GM12878 (cell line): ENCODE data around the gene AUNIP. TPM values are rescaled to one million over a fixed set of nuclear protein-coding genes. Genes with fewer than 3 reads are reported as not detected.

ENCODE experiments used
- ATAC-seq: fragments of 200-7000 bp; cut with Tn5 transposase; 3 replicates; pipeline ENCODE4 v1.9.1; 2020; ENCODE audit warnings: mild to moderate bottlenecking, moderate library complexity
- BruUV-seq: library from RNA; stranded (reverse); fragments of 400-500 nt; replicated peaks from 2 replicates; lab custom pipeline; 2021; lab: Mats Ljungman, UMichigan
- CTCF ChIA-PET: fragments of 300-600 bp; sonication (Branson Sonifier 250); formaldehyde crosslinking; extraction: SDS; loops from one replicate; lab custom pipeline; 2021; ENCODE audit warnings: inconsistent platforms; lab: Yijun Ruan, JAX
- POLR2A ChIA-PET: fragments of 350-600 bp; formaldehyde crosslinking; extraction: SDS; loops from one replicate; lab custom pipeline; 2021; ENCODE audit warnings: inconsistent platforms; lab: Charles Lee
- RAD21 ChIA-PET: fragments of 300-600 bp; sonication (Branson Sonifier 250); formaldehyde crosslinking; loops from one replicate; lab custom pipeline; 2023; ENCODE audit warnings: antibody characterized with exemption; ENCODE audit not compliant: unreplicated experiment; lab: Charles Lee
- SMC1A ChIA-PET: fragments of 300-600 bp; sonication (Branson Sonifier 250); formaldehyde crosslinking; loops from one replicate; lab custom pipeline; 2023; ENCODE audit not compliant: unreplicated experiment, uncharacterized antibody; lab: Charles Lee
- DNase-seq: peaks from one replicate; pipeline ENCODE4 v3.0.0-alpha.2; 2011; ENCODE audit warnings: low read depth, low spot score
- FAIRE-seq: peaks from 3 replicates; lab custom pipeline; 2011; peaks lifted over from hg19 to GRCh38; lab: Jason Lieb, UNC
- H2AFZ ChIP-seq: 2 replicates; pipeline ENCODE4 v1.6.0; 2011; ENCODE audit warnings: low read depth, low read length, control low read depth; ENCODE audit not compliant: control insufficient read depth
- H3K27ac ChIP-seq: 2 replicates; pipeline ENCODE4 v1.5.1; 2011; ENCODE audit warnings: control low read depth; ENCODE audit not compliant: control insufficient read depth, insufficient read depth
- H3K27me3 ChIP-seq, 2 experiments: replicated peaks in 1 of 2; 2 replicates each; pipeline versions ENCODE4 v1.6.0 to v1.6.1; 2011; ENCODE audit warnings: low read length in 1 of 2; ENCODE audit not compliant: control insufficient read depth in 2 of 2, insufficient read depth in 2 of 2
- H3K36me3 ChIP-seq, 2 experiments: 2 replicates each; pipeline ENCODE4 v1.5.1; 2011; ENCODE audit warnings: low read length in 1 of 2; ENCODE audit not compliant: control insufficient read depth in 2 of 2, insufficient read depth in 2 of 2
- H3K4me1 ChIP-seq: 2 replicates; pipeline ENCODE4 v1.6.1; 2011; ENCODE audit warnings: mild to moderate bottlenecking, low read length, moderate library complexity, mixed read lengths; ENCODE audit not compliant: control insufficient read depth, insufficient read depth
- H3K4me2 ChIP-seq: 2 replicates; pipeline ENCODE4 v1.6.0; 2011; ENCODE audit warnings: control low read depth; ENCODE audit not compliant: control insufficient read depth, insufficient read depth
- H3K4me3 ChIP-seq: fragments of 200-600 bp; sonication (generic); 2 replicates; pipeline ENCODE4 v1.5.1; 2016
- H3K79me2 ChIP-seq: 2 replicates; pipeline ENCODE4 v1.6.0; 2011; ENCODE audit warnings: low read length; ENCODE audit not compliant: control insufficient read depth, insufficient read depth
- H3K9ac ChIP-seq: 2 replicates; pipeline ENCODE4 v1.8.0; 2011; ENCODE audit warnings: low read length, control low read depth, mixed read lengths; ENCODE audit not compliant: control insufficient read depth, insufficient read depth
- H3K9me3 ChIP-seq: replicated peaks from 3 replicates; pipeline ENCODE4 v1.5.1; 2011; ENCODE audit warnings: mild to moderate bottlenecking, low read length; ENCODE audit not compliant: control insufficient read depth, insufficient read depth
- H4K20me1 ChIP-seq: 2 replicates; pipeline ENCODE4 v1.6.0; 2011; ENCODE audit not compliant: control insufficient read depth, insufficient read depth
- RUNX3 ChIP-seq: IDR thresholded peaks from 2 replicates; pipeline ENCODE4 v1.6.1; 2012; ENCODE audit warnings: low read length, inconsistent platforms
- ZNF24 ChIP-seq: fragments of 450-650 bp; IDR thresholded peaks from 2 replicates; pipeline ENCODE4 v1.6.1; 2017; ENCODE audit warnings: antibody characterized with exemption, mild to moderate bottlenecking
- WGBS: methylation state at CpG from one replicate; pipeline ENCODE4 v1.1.6; 2016; ENCODE audit warnings: low lambda C conversion rate; ENCODE audit not compliant: insufficient replicate concordance, insufficient coverage; ENCODE audit errors: missing lambda C conversion rate; 5-methylcytosine and 5-hydroxymethylcytosine counted together
- in situ Hi-C: fragments of 300-500 bp; cut with MboI; formaldehyde crosslinking; loops from 9 replicates; pipeline ENCODE4 v1.14.3; 2018; ENCODE audit warnings: mixed read lengths
- intact Hi-C: fragments of 100-400 bp; cut with micrococcal nuclease; formaldehyde crosslinking; loops from one replicate; pipeline ENCODE4 v1.14.2; 2022; ENCODE audit not compliant: unreplicated experiment
- polyA plus RNA-seq, 11 experiments: library from polyadenylated mRNA; depleted of rRNA in 4 of 11; unstranded in 6 of 11; stranded (reverse) in 5 of 11; fragments of >200 nt; fragmentation: Nextera tagmentation in 4 of 11; fragmentation: Illumina TruSeq in 1 of 11; extraction: Ambion mirVana in 4 of 11; extraction: Trizol in 1 of 11; gene quantifications; 1 replicate in 1 of 11; 2 replicates in 10 of 11; pipeline versions ENCODE4 v1.2.1 to v1.2.3, GENCODE V29; 2011 to 2016; ENCODE audit warnings: inconsistent platforms in 2 of 11, missing spikeins in 2 of 11, low read depth in 1 of 11
- total RNA-seq, 4 experiments: library from RNA; depleted of rRNA in 3 of 4; stranded (reverse); fragments of >200 nt in 3 of 4; fragmentation: Illumina TruSeq in 1 of 4; extraction: Trizol in 1 of 4; gene quantifications; 2 replicates each; pipeline versions ENCODE4 v1.2.1 to v1.2.3, GENCODE V29; 2013 to 2021
- TF ChIP-seq, protein P1 (sequence below): fragments of 450-650 bp; IDR thresholded peaks from 2 replicates; pipeline ENCODE4 v1.6.1; 2017; ENCODE audit warnings: antibody characterized with exemption, mild to moderate bottlenecking, moderate library complexity

Gene AUNIP
- total and polyA plus RNA-seq, 10 of the 15 experiments (the other 5 are each of a cell fraction or from before 2014, with no cell fraction given) = 3.9 to 20.0 (median 12.7) TPM

GRCh38 chr1:25804244-25804963, 54.9 kb downstream of the AUNIP start:
- no peaks in the 10 kb centered on the region; the same call in 2 of the 3 replicates for H3K9me3 ChIP-seq
- H3K9ac ChIP-seq = no peak overlapping the region
- H3K4me1 ChIP-seq = peaks cover 36% of the 10 kb centered on the region
- CTCF ChIA-PET = interaction anchor here (0.6 to 2.8 kb wide), 7 partner anchors 16 to 300 kb away, joined by 3 to 18 read pairs (median 4); partner anchors contain the start of gene MTFR1L
- no peaks in the 10 kb centered on the region for H3K27me3 ChIP-seq
- in situ Hi-C loops (loop anchor here (25.0 kb wide), 1 partner anchor 392 kb away; the partner anchor contains the start of gene RHCE), intact Hi-C loops (loop anchor here (5.0 to 10.0 kb wide), 2 partner anchors 127 to 560 kb away; partner anchors contain the start of gene RSRP1)
- H3K4me3 ChIP-seq = no peak overlapping the region
- peak; percentile 35 for FAIRE-seq
- no peak overlapping the region for H2AFZ ChIP-seq
- no peak for DNase-seq
- H4K20me1 ChIP-seq = no peaks in the 10 kb centered on the region
- peak overlapping the region; percentile 51 for H3K4me2 ChIP-seq
- RAD21 ChIA-PET = no interaction called here
- no TSS peak for BruUV-seq
- H3K36me3 ChIP-seq = no peaks in the 10 kb centered on the region
- 3% methylated on average over 7 of the region's 10 CpGs for WGBS
- POLR2A ChIA-PET = interaction anchor here (0.7 to 1.6 kb wide), 3 partner anchors 15 to 266 kb away, joined by 3 to 5 read pairs (median 3); partner anchors contain the start of gene MTFR1L
- H3K79me2 ChIP-seq = no peaks in the 10 kb centered on the region
- SMC1A ChIA-PET = interaction anchor here (0.9 to 1.1 kb wide), 2 partner anchors 195 to 196 kb away, joined by 3 read pairs; no protein-coding TSS in a partner anchor
- peak; percentile 73 for ATAC-seq
- no peak overlapping the region for H3K27ac ChIP-seq
- TF ChIP-seq, protein P1, sequence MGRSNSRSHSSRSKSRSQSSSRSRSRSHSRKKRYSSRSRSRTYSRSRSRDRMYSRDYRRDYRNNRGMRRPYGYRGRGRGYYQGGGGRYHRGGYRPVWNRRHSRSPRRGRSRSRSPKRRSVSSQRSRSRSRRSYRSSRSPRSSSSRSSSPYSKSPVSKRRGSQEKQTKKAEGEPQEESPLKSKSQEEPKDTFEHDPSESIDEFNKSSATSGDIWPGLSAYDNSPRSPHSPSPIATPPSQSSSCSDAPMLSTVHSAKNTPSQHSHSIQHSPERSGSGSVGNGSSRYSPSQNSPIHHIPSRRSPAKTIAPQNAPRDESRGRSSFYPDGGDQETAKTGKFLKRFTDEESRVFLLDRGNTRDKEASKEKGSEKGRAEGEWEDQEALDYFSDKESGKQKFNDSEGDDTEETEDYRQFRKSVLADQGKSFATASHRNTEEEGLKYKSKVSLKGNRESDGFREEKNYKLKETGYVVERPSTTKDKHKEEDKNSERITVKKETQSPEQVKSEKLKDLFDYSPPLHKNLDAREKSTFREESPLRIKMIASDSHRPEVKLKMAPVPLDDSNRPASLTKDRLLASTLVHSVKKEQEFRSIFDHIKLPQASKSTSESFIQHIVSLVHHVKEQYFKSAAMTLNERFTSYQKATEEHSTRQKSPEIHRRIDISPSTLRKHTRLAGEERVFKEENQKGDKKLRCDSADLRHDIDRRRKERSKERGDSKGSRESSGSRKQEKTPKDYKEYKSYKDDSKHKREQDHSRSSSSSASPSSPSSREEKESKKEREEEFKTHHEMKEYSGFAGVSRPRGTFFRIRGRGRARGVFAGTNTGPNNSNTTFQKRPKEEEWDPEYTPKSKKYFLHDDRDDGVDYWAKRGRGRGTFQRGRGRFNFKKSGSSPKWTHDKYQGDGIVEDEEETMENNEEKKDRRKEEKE = no peak
- TF ChIP-seq RUNX3 (peak; percentile 32; the same call in 1 of the 2 replicates), ZNF24 (0 out of 2 replicates have a peak, but pooled peaks have one; percentile 17)
